K562 (cell line): ENCODE measurements around the gene KCTD13. TPM values are rescaled to one million over a fixed set of nuclear protein-coding genes. Genes with fewer than 3 reads are reported as not detected.
A peak's percentile ranks its signal among the peaks of the same experiment; 100 is the strongest.

Experiments
- BRCA1 ChIP-seq, 2 experiments: fragments of 450-650 bp in 1 of 2; sonication (generic) in 1 of 2; formaldehyde crosslinking in 1 of 2; IDR thresholded peaks; 2 replicates each; pipeline versions ENCODE4 v1.5.0 to v1.6.1; 2017 to 2020; ENCODE audit warnings: mild to moderate bottlenecking in 1 of 2, missing genetic modification reagents in 1 of 2
- CBX1 ChIP-seq: sonication (generic); IDR thresholded peaks from 2 replicates; pipeline ENCODE4 v1.6.1; 2016; ENCODE audit warnings: antibody characterized with exemption, low read depth, mild to moderate bottlenecking
- DDX20 ChIP-seq: fragments of 450-650 bp; IDR thresholded peaks from 2 replicates; pipeline ENCODE4 v1.6.1; 2016; ENCODE audit warnings: missing genetic modification characterization, low read depth, mild to moderate bottlenecking, missing compliant biosample characterization, moderate library complexity
- DNMT1 ChIP-seq: fragments of 450-650 bp; IDR thresholded peaks from 2 replicates; pipeline ENCODE4 v1.6.1; 2016; ENCODE audit warnings: antibody characterized with exemption, mild to moderate bottlenecking
- KDM4B ChIP-seq, 2 experiments: fragments of 450-650 bp in 1 of 2; sonication (generic) in 1 of 2; IDR thresholded peaks; 2 replicates each; pipeline ENCODE4 v1.6.1; 2016 to 2017; ENCODE audit warnings: borderline replicate concordance in 2 of 2, antibody characterized with exemption in 1 of 2, low read depth in 1 of 2, mild to moderate bottlenecking in 1 of 2
- KDM5B ChIP-seq: fragments of 200-600 bp; sonication (generic); IDR thresholded peaks from 2 replicates; pipeline ENCODE4 v1.6.1; 2012; ENCODE audit warnings: low read depth, mild to moderate bottlenecking, moderate library complexity, low read length, control low read depth, inconsistent platforms; ENCODE audit not compliant: insufficient replicate concordance
- PRPF4 ChIP-seq: fragments of 200-400 bp; formaldehyde crosslinking; IDR thresholded peaks from one replicate; pipeline ENCODE4 v1.6.1; 2017; ENCODE audit warnings: low read length, low read depth, mild to moderate bottlenecking; ENCODE audit not compliant: insufficient read depth, poor library complexity, severe bottlenecking
- RAD21 ChIP-seq, 2 experiments: fragments of 250-450 bp in 1 of 2; fragments of 450-650 bp in 1 of 2; sonication (Bioruptor Pico) in 1 of 2; formaldehyde crosslinking in 1 of 2; IDR thresholded peaks in 1 of 2; conservative IDR thresholded peaks in 1 of 2; 2 replicates each; pipeline versions ENCODE4 v1.4.0 to v1.8.0; 2020 to 2022; ENCODE audit warnings: mild to moderate bottlenecking in 2 of 2, moderate library complexity in 1 of 2
- SETDB1 ChIP-seq: IDR thresholded peaks from one replicate; pipeline ENCODE4 v1.6.1; 2012; ENCODE audit warnings: low read length, control low read depth, inconsistent platforms
- SMAD2 ChIP-seq: fragments of 150-350 bp; IDR thresholded peaks from 2 replicates; pipeline ENCODE4 v1.6.1; 2014; ENCODE audit warnings: low read depth, mild to moderate bottlenecking, low read length
- SMAD4 ChIP-seq: fragments of 250-450 bp; sonication (Bioruptor Pico); conservative IDR thresholded peaks from 2 replicates; pipeline ENCODE4 v1.8.0; 2021; ENCODE audit warnings: inconsistent platforms, mild to moderate bottlenecking, moderate library complexity
- THRAP3 ChIP-seq: fragments of 450-650 bp; IDR thresholded peaks from 2 replicates; pipeline ENCODE4 v1.6.1; 2016; ENCODE audit warnings: mild to moderate bottlenecking, inconsistent platforms, borderline replicate concordance
- ZEB2 ChIP-seq: fragments of 450-650 bp; IDR thresholded peaks from 2 replicates; pipeline ENCODE4 v1.6.1; 2016
- ZNF586 ChIP-seq: fragments of 450-650 bp; formaldehyde crosslinking; conservative IDR thresholded peaks from 2 replicates; pipeline ENCODE4 v1.4.0; 2020; ENCODE audit warnings: mild to moderate bottlenecking, moderate library complexity
- polyA plus RNA-seq, 8 experiments: library from polyadenylated mRNA; depleted of rRNA in 4 of 8; stranded (reverse) in 5 of 8; unstranded in 3 of 8; fragments of >200 nt; fragmentation: Nextera tagmentation in 2 of 8; fragmentation: Illumina TruSeq in 1 of 8; extraction: Ambion mirVana in 2 of 8; extraction: Trizol in 1 of 8; gene quantifications; 2 replicates each; pipeline versions ENCODE4 v1.2.1 to v1.2.3, GENCODE V29; 2011 to 2014; ENCODE audit warnings: inconsistent platforms in 1 of 8, missing spikeins in 1 of 8
- total RNA-seq, 7 experiments: library from RNA; depleted of rRNA in 6 of 7; stranded (reverse); fragments of >200 nt in 6 of 7; fragmentation: Illumina TruSeq in 2 of 7; extraction: Trizol in 2 of 7; gene quantifications; 2 replicates each; pipeline versions ENCODE4 v1.2.1 to v1.2.3, GENCODE V29; 2011 to 2021; ENCODE audit warnings: low replicate concordance in 1 of 7
- TF ChIP-seq, protein P1 (sequence below): fragments of 250-450 bp; sonication (Bioruptor Pico); IDR thresholded peaks from 2 replicates; pipeline ENCODE4 v1.4.0; 2020
- TF ChIP-seq, protein P2 (sequence below): fragments of 450-650 bp; IDR thresholded peaks from 2 replicates; pipeline ENCODE4 v1.7.1; 2018; ENCODE audit warnings: mild to moderate bottlenecking, low read depth; ENCODE audit not compliant: partially characterized antibody

Gene KCTD13
- total and polyA plus RNA-seq, 9 of the 15 experiments (the other 6 are each of a cell fraction or from before 2014, with no cell fraction given) = 1.0 to 20.6 (median 9.8) TPM

DNA sequence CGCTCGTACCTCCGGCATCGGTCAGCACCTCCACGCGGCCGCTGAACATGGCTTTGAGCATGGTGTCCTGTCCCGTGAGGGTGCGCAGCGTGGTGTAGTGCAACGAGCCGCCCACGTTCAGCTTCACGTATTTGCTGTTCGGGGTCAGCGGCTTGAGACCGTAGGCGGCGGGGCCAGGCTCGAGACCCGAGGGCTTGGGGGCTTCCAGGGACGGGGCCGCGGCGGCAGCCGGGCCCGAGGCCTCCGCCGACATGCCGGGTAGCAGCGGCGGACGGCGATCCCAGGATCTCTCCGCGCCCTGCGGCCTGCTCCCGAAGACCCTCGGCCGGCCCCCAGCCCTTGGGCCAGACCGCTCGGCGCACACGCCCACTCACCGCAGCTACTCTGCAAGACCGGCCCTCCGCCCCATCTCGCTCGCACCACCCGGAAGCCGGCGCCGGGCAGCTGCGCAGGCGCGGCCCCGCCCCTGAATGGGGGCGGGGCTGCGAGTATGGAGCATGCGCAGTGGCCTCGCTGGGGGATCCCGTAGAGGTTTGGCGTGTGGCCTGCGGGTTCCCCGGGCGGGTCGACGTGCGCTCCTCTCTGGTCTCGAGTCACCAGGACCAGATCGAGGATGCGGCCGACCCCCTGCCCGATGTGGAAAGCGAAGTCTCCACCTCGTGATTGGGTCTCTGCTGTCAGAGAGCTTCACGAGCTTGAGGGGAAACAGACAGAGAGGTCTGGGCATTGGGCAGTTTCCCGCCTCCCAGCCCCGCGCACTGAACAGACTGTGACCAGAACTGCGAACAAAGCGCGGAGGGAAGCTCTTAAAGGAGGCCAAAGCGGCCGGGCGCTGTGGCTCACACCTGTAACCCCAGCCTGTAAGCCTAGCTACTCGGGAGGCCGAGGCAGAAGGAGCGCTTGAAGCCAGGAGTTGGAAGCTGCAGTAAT is at the start of gene KCTD13 (continued):
- TF ChIP-seq, protein P1, sequence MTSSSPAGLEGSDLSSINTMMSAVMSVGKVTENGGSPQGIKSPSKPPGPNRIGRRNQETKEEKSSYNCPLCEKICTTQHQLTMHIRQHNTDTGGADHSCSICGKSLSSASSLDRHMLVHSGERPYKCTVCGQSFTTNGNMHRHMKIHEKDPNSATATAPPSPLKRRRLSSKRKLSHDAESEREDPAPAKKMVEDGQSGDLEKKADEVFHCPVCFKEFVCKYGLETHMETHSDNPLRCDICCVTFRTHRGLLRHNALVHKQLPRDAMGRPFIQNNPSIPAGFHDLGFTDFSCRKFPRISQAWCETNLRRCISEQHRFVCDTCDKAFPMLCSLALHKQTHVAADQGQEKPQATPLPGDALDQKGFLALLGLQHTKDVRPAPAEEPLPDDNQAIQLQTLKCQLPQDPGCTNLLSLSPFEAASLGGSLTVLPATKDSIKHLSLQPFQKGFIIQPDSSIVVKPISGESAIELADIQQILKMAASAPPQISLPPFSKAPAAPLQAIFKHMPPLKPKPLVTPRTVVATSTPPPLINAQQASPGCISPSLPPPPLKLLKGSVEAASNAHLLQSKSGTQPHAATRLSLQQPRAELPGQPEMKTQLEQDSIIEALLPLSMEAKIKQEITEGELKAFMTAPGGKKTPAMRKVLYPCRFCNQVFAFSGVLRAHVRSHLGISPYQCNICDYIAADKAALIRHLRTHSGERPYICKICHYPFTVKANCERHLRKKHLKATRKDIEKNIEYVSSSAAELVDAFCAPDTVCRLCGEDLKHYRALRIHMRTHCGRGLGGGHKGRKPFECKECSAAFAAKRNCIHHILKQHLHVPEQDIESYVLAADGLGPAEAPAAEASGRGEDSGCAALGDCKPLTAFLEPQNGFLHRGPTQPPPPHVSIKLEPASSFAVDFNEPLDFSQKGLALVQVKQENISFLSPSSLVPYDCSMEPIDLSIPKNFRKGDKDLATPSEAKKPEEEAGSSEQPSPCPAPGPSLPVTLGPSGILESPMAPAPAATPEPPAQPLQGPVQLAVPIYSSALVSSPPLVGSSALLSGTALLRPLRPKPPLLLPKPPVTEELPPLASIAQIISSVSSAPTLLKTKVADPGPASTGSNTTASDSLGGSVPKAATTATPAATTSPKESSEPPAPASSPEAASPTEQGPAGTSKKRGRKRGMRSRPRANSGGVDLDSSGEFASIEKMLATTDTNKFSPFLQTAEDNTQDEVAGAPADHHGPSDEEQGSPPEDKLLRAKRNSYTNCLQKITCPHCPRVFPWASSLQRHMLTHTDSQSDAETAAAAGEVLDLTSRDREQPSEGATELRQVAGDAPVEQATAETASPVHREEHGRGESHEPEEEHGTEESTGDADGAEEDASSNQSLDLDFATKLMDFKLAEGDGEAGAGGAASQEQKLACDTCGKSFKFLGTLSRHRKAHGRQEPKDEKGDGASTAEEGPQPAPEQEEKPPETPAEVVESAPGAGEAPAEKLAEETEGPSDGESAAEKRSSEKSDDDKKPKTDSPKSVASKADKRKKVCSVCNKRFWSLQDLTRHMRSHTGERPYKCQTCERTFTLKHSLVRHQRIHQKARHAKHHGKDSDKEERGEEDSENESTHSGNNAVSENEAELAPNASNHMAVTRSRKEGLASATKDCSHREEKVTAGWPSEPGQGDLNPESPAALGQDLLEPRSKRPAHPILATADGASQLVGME (CRISPR knock-in tag) = no peak
- TF ChIP-seq, protein P2, sequence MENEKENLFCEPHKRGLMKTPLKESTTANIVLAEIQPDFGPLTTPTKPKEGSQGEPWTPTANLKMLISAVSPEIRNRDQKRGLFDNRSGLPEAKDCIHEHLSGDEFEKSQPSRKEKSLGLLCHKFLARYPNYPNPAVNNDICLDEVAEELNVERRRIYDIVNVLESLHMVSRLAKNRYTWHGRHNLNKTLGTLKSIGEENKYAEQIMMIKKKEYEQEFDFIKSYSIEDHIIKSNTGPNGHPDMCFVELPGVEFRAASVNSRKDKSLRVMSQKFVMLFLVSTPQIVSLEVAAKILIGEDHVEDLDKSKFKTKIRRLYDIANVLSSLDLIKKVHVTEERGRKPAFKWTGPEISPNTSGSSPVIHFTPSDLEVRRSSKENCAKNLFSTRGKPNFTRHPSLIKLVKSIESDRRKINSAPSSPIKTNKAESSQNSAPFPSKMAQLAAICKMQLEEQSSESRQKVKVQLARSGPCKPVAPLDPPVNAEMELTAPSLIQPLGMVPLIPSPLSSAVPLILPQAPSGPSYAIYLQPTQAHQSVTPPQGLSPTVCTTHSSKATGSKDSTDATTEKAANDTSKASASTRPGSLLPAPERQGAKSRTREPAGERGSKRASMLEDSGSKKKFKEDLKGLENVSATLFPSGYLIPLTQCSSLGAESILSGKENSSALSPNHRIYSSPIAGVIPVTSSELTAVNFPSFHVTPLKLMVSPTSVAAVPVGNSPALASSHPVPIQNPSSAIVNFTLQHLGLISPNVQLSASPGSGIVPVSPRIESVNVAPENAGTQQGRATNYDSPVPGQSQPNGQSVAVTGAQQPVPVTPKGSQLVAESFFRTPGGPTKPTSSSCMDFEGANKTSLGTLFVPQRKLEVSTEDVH = peak; percentile 44
- TF ChIP-seq SMAD2 = no peak
- no peak for TF ChIP-seq ZEB2
- no peak for TF ChIP-seq BRCA1 (IDR thresholded peaks at IDR 0.05)
- TF ChIP-seq BRCA1 (CRISPR knock-in tag; IDR thresholded peaks at IDR 0.05) = no peak
- TF ChIP-seq PRPF4 = no peak
- no peak; a peak in 1 of 4 replicates for TF ChIP-seq RAD21 (CRISPR knock-in tag; conservative IDR thresholded peaks at IDR 0.05 in 1 of 2, IDR thresholded peaks at IDR 0.05 in 1 of 2)
- TF ChIP-seq KDM4B (IDR thresholded peaks at IDR 0.05; ENCODE audit: borderline replicate concordance in 2 of 2, low read depth in 1 of 2) = no peak
- no peak for TF ChIP-seq THRAP3
- TF ChIP-seq SMAD4 (CRISPR knock-in tag) = peak; percentile 45; the same call in 1 of the 2 replicates
- TF ChIP-seq SETDB1 = no peak
- no peak for TF ChIP-seq CBX1
- no peak for TF ChIP-seq DDX20 (tag)
- no peak for TF ChIP-seq DNMT1
- peak; percentile 79 for TF ChIP-seq KDM5B
- no peak for TF ChIP-seq ZNF586 (CRISPR knock-in tag)
